Amniotic epithelial cell (primary cell): ENCODE data around the gene ST3GAL4.
A peak's percentile ranks its signal among the peaks of the same experiment; 100 is the strongest.

Experiments
- DNase-seq: peaks from one replicate; pipeline ENCODE4 v3.0.0-alpha.2; 2010; ENCODE audit warnings: low read depth

The ST3GAL4 gene

DNA sequence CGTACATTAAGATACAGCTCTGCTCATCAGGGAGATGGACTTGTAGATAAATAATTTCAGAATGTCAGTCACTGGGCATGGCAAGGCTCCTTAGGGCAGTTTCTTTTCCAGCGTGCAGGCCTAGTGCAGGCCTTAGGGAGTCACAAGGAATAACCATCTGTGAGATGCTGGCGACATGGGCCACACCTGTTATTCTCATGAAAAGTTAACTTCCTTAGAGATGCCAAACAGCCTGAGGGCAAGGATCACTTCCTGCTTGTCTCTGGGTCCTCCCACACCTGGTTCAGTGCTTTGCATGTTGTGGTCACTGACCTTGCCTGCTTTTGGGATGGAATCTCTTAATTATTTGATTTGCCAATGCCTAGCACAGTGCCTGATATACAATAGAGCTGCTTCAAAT lies 70.6 kb downstream of the ST3GAL4 start:
- DNase-seq = no peak

DNA sequence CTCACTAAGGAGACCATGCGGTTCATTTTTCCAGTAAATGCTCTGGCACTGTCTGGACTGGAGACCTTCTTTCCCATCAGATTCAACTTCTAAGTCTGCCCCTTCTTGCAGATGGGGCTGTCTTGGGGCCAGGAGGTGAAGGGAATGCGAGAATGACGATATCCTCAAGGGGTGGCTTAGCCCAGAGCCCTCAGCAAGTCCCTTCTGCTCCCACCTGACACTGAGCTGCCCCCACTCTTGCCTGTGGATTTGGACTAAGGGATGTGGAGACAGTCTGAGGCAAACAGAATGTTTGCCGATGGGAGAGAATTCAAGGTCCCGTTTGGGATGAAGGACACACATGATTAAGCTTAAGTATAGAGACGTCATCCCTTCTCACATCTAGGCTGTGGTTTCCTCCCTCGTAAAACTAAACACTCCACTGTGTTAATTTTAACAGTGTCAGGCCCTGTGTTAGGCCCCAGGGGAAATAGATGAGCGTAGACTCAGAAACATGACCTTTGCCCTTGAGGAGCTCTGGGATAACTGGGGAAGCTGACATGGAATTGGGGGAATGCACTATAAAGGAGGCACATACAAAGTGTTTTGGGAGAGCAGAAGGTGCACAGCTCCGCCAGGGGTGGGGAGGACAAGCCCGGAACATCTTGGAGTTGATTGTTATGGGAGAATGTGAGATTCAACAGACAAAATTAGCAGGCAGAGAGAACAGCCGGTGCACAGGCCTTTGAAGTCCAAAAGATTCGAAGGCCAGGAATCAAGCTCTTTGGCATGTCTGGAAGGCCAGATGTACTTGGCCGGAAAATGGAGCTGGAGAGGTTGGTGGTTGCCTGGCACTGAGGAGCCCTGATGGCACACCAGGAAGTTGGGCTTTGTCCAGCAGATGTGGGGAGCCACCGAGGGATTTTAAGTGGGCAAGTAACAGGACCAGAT lies 71.6 kb downstream of the ST3GAL4 start:
- no peak for DNase-seq

DNA sequence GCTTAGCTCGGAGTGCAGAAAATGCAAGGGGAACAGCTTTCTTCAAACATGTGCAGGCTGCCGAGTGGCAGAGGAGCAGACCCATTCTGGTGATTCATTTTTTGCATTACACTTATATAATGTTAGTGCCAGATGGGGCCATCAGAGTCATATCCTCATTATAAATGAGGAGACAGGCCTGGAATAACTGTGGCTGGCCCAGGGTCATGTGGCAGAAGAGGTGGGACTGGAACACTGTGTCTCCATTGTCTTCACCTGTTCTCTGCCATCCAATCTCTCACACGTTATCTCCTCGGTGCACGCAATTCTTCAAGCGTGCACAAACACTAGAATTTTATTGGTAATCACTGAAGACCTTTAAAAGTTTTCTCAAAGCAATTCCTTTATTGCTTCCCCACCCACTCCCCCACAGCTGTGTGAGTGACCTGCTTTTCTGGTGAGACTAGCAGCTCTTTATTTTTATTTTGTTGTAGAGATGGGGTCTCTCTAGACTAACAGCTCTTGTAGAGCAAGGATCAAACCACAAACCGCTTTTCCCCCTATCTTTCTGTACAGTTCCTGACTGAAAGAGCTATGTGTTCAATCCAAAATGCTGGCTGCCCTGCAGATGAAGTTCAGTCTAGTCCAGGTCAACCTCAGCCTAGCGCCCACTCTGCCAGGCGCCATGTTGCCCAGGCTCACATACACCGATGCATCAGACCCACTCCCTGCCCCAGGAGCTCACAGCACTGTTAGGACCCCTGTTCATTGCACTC lies 75.3 kb downstream of the ST3GAL4 start:
- no peak for DNase-seq

DNA sequence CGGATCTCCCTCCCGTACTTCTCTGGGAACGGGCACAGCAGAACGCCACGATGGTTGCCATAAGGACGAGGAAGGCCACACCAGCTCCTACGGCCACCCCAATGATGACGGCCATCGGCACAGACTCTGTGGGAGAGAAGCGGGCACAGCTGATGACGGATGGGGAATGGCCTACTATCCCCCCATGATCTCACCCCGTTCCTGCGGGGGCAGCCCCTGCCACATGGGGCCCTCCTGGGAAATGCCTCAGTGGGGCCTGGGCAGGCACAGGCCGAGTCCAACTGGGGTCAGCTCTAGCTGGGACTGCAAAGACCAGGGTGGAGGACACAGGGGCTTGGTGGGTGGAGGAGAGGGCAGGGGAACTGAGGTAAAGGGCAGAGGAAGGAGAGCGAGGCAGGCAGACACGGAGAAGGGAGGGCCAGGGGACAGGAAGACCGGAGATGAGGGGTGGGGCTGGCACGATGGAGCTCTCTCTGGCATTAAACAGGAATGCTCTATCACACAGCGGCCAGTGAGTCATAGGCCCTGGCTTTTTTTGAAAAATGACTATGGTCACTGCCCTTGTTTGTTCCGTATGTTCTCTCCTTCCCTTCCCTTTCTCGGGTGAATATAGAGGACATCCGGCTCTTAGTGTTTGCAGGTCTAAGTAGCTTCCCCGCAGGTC lies 76.0 kb downstream of the ST3GAL4 start:
- peak; percentile 83 for DNase-seq

DNA sequence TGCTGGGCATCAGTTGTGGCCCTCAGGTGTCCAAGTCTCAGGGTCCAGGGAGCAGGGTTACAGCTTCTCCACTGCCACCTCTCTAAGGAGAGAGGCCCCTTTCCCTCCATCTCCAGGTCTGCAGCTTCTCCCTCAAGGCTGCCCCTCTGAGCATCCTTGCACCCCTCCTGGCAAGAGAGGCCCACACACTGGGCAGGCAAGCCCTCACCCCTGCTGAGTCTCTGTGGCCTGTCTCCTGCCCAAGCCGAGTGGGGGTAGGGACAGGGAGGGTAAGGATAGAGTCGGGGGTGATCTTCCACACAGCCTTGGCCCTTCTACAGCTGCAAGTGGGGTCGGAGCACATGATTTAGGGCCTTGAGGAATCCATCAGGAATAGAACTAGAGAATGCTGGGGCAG lies 76.6 kb downstream of the ST3GAL4 start:
- no peak for DNase-seq

DNA sequence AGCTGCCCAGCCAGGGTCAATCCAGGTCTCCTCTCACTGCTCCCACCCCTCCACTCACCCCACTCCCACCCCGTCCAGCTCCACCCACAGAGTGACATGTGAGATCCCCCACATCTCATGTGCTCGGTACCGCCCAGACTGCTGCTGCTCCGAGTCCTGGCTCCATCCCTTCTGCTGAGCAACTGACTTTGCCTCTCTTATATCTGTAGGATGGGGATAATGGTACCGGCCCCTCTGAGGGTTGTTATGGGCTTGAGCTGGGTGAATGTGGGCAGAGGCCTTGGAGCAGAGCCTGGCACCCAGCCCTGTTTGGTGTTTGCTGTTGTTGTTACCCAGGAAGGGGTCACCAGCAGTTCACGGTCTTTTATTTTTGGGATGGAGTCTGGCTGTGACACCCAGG lies 77.0 kb downstream of the ST3GAL4 start:
- no peak for DNase-seq

DNA sequence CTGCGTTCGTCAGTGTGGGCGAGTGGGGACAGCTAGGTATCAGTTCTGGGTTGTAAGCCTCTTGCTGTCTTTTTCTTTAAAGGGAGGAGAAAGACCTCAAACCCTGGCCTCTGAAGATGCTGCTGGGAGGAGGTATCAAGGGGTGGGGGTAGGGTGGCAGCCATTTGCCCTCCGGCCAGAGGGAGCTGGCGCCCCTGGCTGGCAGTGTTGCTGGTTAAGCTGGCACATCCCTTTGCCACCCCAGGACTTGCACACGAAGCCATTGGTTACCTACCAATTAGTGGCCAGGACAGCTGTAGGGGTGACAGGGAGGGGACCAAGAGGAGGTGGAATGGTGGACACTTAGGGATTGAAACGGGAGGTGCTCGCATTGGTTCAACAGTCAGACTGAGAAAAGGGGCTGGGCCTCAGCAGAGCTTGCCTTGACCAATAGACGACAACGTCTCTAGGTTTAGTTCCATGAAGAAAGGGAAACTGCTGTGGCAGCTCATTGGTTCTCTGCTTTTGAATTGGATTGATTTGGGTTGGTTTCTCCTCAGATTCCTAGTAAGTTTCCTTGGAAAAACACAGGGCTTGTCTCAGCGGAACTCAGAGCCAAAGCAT lies 77.9 kb downstream of the ST3GAL4 start:
- no peak for DNase-seq

DNA sequence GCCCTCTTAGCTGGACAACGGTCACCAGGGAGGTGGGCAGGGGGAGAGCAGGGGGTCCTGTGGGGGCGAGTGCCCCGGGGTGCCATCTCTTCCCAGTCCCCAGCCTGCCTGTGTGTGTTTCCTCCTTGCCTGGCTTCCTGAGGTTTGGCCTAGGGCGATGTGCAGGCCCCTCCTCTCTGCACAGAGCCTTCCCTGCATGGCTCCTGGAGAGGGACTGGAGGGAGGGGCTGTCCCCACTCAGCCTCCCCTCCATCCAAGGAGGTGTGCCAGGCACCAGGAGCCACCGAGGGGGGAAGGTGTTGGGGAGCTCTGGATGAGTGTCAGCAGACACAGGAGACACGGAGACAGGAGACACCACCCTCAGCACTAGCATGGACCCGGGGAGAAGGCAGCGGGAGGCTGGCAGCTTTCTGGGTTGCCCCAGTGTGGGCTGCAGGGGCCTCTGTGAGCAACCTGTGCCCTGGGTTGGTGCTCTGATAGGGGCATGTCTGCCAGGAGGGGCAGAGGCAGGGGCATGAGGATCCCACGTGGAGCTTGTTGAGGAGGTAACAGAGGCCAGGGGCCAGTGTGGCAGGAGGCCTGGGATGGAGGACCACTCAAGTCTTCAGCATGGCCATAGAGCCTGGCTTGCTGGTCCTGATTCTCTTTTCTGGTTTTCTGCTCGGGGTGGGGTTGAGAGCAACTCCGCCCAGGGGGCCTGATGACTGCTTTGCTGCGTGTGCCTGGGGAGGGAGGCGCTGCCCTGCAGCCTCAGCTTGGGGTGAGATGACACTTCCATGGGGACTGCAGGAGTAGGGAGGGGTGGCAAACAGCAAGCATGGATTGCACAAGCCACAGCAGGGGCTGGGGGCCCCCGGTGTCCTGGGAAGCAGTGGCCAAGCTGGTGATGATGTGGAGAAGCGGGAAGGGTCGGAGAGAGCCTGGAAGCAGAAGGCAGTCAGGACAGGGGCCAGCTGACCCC lies 78.8 kb downstream of the ST3GAL4 start:
- DNase-seq = no peak

DNA sequence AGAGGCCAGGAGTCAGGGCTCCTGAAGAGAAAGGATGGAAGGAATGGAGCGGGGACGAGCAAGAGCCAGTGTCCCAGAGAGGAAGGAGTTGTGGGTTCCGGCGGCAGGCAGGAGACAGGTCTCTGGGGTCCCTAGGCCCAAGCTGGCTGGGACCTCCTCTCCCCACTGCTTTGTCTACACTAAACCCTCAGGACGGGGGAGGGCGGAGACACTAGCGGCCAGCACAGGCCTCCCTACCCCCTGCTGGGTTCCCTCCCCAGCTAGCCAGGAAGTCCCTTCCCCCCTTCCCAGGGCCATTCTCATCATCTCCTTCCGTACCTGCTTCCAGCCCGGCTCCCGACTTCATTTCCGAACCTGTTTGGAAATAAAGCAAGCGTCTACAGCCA lies 79.5 kb downstream of the ST3GAL4 start:
- DNase-seq = no peak

DNA sequence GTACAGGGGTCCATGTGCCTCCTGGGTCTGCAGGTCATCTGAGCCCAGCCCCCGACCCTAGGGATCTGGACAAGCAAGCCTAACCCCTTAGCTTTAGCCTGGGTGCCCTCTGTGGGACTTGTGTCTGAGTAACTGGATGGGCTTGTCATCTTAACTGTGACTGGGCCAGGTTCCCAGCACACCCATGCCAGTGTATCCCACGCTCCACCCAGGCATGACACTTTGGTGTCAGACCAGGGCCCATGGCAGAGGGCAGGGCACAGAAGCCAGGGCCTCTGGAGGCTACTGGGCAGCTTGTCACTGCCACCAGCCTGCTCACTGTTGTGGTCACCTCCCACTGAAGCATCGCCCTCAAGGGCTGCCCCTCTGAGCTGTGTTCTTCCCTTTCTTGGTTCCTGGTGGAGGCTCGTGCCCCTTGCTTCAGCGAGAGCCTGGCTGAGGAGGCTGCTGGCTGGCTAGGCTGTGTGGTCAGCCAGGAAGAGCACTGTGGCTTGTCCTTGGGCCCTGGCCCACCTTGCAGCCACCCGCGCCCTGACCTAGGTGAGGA lies 80.8 kb downstream of the ST3GAL4 start:
- no peak for DNase-seq

DNA sequence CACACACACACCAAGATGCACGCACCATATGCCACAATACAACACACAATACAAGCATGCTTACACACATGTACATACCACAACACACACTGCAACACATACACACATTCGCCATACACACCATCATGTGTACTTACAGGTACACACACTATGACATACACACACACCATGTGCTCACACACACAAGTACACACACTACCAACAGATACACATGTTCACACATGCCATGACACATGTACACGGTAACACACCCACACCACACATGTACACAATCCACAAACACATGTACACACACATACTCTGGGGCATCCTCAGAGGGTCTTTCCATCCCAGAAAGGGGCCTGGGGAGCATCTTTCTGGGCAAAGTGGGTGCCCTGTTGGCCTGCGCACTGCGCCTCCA lies 82.2 kb downstream of the ST3GAL4 start:
- no peak for DNase-seq

DNA sequence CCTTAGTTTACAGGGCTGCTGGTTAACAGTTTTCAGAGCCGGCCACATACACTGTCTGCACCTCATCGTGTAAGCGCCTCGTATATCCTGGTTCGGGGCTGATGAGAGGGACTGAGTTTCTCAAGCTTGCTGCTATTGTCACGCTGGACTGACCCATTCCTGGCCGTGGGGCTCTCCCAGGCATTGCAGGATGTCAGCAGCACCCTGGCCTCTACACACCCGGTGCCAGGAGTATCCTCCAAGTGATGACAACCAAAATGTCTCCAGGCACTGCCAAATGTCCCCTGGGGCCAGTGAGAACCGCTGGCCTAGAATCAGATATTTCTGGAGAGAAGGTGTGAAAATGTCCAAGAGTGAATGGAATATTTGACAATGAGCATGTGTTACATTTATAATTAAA lies 82.8 kb downstream of the ST3GAL4 start:
- no peak for DNase-seq

DNA sequence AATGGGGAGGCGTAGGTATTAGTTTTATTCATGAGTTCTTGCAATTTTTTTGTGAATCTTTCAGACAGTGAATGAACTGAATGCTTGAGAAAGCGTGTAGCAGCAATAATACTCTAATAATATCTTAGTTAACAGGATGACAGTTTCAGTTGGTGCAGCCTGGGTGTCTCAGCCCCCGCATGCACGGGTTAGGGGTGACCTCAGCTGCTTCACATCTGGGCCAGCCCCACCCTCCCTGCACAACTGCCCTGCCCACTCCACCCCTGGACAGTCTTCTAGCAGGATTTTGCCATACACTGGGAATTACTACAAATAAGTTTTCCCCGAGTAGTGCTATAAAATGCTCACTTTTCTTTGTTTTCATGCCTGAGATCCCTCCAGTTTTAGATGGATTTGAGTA lies 83.2 kb downstream of the ST3GAL4 start:
- no peak for DNase-seq

DNA sequence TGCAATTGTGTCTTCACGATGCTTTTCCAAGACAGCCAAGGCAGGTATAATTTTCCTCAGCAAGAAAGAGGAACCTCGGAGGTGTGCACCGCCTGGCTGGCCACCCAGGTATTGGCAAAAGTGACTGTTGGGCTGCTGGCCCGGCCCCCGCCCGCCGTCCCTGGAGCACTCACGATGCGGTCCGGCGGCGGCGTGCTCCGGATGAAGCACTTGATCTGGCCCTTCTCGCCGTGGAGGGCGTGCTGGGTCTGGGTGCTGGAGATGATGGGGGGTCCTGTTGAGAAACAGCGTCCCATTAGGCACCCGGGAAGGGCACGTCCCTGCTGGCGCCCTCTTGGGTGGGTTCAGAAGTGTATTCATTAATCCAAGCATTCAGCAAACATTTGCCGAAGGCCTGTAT lies 84.8 kb downstream of the ST3GAL4 start:
- DNase-seq = no peak

DNA sequence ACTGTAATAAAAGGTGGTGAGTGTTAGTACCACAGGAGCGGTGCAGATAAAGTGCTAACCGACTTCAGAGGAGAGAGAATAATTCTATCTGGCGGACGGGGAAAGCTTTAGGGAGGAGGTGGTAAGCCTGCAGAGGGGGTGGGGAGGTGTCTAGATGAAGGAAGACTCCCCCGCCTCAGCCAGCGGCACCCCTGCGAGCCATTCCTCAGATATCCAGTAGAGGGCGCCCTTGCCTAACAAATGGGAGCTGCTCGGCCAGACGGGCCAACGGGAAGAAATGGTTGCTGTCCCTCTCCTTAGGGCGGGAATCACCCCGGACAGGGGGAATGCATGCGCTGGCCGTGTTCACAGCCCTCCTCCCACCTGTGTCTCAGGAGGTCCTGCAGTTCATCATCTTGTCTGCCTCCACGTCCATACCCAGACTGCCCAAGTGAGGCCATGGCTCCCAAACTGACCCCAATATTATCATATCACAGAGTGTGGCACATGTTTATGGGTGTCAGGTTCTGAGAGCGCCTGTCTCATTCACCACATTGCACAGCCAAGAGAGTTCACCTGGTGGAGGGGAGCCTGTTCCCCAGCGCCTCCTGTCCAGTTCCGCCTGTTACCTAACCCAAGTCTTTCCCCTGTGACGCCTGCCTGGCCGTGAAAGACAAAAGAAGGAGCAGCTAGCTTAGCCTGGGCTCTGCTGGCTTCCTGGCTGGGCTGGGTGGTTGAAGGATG lies 85.5 kb downstream of the ST3GAL4 start:
- peak; percentile 65 for DNase-seq

DNA sequence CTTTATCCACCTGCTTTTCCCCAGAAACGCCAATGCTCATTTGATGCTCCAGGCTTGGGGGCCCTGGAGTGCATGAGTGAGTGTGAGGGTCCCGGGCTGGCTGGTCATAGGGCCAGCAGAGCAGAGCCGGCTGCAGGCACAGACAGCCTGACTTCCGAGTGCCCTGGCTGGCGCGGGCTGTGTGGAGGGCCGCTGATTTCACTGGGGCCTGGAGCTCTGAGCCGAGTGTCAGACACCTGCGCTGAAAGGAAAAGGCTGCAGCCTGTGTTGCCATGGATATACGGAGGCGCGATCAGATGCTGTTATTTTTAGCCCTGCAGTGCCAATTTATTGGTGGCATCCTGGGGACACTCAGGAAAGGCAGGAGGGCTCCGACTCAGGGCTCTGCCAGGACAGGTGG lies 87.6 kb downstream of the ST3GAL4 start:
- DNase-seq = no peak

DNA sequence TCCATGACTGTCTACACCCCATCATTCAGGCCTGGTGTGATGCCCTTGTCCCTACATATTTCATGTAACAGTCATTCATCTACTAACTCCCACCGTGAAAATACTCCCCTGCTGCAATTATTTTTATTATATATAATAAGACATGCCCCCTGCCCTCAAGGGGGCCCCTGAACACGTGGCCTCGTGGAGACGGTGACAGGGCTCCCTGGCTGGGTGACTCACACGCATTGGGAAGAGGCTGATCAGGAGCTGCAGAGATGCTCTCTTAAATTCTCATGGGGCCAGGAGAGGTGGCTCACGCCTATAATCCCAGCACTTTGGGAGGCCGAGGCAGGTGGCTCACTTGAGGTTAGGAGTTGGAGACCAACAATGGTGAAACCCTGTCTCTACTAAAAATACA lies 88.6 kb downstream of the ST3GAL4 start:
- DNase-seq = no peak

DNA sequence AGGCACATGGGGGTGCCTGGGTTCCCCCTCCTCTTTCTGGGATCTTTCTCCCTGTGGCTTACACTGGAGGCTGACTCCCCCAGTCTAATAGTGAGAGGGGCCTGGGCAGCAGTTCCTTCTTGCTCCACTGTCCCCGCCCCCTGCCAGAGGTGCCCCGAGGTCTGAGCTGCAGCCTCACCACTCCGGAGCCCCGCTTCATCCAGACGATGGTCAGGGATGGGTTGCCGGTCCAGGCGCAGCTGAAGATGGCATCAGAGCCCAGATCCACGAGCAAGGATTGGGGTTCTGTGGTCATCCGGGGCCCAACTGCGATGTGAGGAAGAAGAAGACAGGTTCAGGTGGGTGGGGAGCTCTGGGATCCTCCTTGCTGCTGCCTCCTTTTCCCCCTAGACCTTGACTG lies 91.1 kb downstream of the ST3GAL4 start:
- no peak for DNase-seq

DNA sequence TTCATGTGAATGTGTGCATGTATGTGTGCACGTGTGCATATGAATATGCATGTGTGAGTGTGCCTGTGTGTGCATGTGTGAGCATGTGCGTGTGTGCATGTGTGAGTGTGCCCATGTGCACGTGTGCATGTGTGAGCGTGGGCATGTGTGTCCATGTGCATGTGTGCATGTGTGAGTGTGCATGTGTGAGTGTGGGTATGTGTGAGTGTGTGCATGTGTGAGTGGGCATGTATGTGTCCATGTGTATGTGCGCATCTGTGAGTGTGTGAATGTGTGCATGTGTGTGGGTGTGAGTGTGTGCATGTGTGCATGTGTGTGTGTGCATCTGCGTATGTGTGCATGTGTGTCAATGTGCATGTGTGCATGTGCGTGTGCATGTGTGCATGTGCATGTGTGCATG lies 94.7 kb downstream of the ST3GAL4 start:
- no peak for DNase-seq

DNA sequence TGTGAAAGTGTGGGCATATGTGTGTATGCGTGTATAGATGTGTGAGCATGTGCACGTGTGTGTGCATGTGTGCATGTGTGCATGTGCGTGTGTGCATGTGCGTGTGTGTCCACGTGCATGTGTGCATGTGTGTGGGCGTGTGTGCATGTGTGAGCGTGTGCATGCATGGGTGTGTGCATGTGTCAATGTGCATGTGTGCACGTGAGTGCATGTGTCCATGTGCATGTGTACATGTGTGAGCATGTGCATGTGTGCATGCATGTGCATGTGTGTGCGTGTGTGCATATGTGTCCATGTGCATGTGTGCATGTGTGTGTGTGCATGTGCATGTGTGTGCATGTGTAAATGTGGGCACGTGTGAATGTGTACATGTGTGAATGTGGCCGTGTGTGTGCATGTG lies 95.3 kb downstream of the ST3GAL4 start:
- DNase-seq = no peak
